ENCODE results near the gene SNRPD3.
A peak's percentile ranks its signal among the peaks of the same experiment; 100 is the strongest.

The SNRPD3 gene

GRCh38 chr22:24512043-24512442, 43.8 kb upstream of the SNRPD3 start:
- H3K9me3 ChIP-seq (ENCODE audit: insufficient read depth, low read depth, low read length), result no peaks in the 10 kb centered on the region
- H2AK5ac ChIP-seq (ENCODE audit: low read length), result no peak overlapping the region
- H2BK5ac ChIP-seq (ENCODE audit: low read depth, low read length, poor library complexity), result no peak overlapping the region
- H2BK120ac ChIP-seq (ENCODE audit: insufficient read depth, low read length, poor library complexity), result no peak overlapping the region
- H3K27ac ChIP-seq (ENCODE audit: low read depth, low read length), result no peak overlapping the region
- no peak overlapping the region for H4K8ac ChIP-seq (ENCODE audit: low read depth, low read length)
- H2AFZ ChIP-seq (ENCODE audit: insufficient read depth, low read length, poor library complexity), result no peak overlapping the region
- no peaks in the 10 kb centered on the region for H3K4me1 ChIP-seq (ENCODE audit: control insufficient read depth in 1 of 2, insufficient read depth in 2 of 2, low read length in 2 of 2)
- no peaks in the 10 kb centered on the region for H3K79me2 ChIP-seq (ENCODE audit: control insufficient read depth, insufficient read depth, low read length, poor library complexity)
- no peak overlapping the region for H3K23ac ChIP-seq (ENCODE audit: low read length)
- H3K27me3 ChIP-seq (ENCODE audit: insufficient read depth, low read length), result no peaks in the 10 kb centered on the region
- peak in 1 of 2 donors; percentile 24 for DNase-seq
- no peak overlapping the region for H3K4me2 ChIP-seq (ENCODE audit: low read length)
- H2BK12ac ChIP-seq (ENCODE audit: low read length), result no peak overlapping the region
- H3K4ac ChIP-seq (ENCODE audit: low read depth, low read length), result no peak overlapping the region
- no peak overlapping the region for H4K12ac ChIP-seq (ENCODE audit: low read depth, low read length)
- no peak overlapping the region for H3K9ac ChIP-seq (ENCODE audit: low read length)
- no peak overlapping the region for H3K14ac ChIP-seq (ENCODE audit: low read length)
- no peaks in the 10 kb centered on the region for H3K79me1 ChIP-seq (ENCODE audit: low read length)
- H3K18ac ChIP-seq (ENCODE audit: low read length), result no peak overlapping the region
- no peaks in the 10 kb centered on the region for H3K36me3 ChIP-seq (ENCODE audit: control insufficient read depth in 1 of 2, insufficient read depth in 2 of 2, low read length in 2 of 2)
- no peak overlapping the region for H3K4me3 ChIP-seq (ENCODE audit: low read depth, low read length)
- H4K91ac ChIP-seq (ENCODE audit: low read depth, low read length), result no peak overlapping the region
- no CpG with 5 or more reads among the region's 3 CpGs for WGBS (ENCODE audit: extremely low coverage, insufficient coverage, insufficient read length)

GRCh38 chr22:24513378-24514240, 42.2 kb upstream of the SNRPD3 start:
- H3K9me3 ChIP-seq (ENCODE audit: insufficient read depth, low read depth, low read length), result no peaks in the 10 kb centered on the region
- no peak overlapping the region for H3K4me3 ChIP-seq (ENCODE audit: low read depth, low read length)
- no peak overlapping the region for H2AFZ ChIP-seq (ENCODE audit: insufficient read depth, low read length, poor library complexity)
- H2BK120ac ChIP-seq (ENCODE audit: insufficient read depth, low read length, poor library complexity), result no peak overlapping the region
- H3K27me3 ChIP-seq (ENCODE audit: insufficient read depth, low read length), result no peaks in the 10 kb centered on the region
- H3K4me2 ChIP-seq (ENCODE audit: low read length), result no peak overlapping the region
- no peaks in the 10 kb centered on the region for H3K79me1 ChIP-seq (ENCODE audit: low read length)
- no peaks in the 10 kb centered on the region for H3K36me3 ChIP-seq (ENCODE audit: control insufficient read depth in 1 of 2, insufficient read depth in 2 of 2, low read length in 2 of 2)
- no peak overlapping the region for H2AK5ac ChIP-seq (ENCODE audit: low read length)
- DNase-seq, result no peak
- no peak overlapping the region for H3K9ac ChIP-seq (ENCODE audit: low read length)
- H3K4ac ChIP-seq (ENCODE audit: low read depth, low read length), result no peak overlapping the region
- H3K79me2 ChIP-seq (ENCODE audit: control insufficient read depth, insufficient read depth, low read length, poor library complexity), result no peaks in the 10 kb centered on the region
- no peak overlapping the region for H2BK12ac ChIP-seq (ENCODE audit: low read length)
- H4K8ac ChIP-seq (ENCODE audit: low read depth, low read length), result no peak overlapping the region
- H3K18ac ChIP-seq (ENCODE audit: low read length), result no peak overlapping the region
- no peak overlapping the region for H3K27ac ChIP-seq (ENCODE audit: low read depth, low read length)
- no peak overlapping the region for H3K23ac ChIP-seq (ENCODE audit: low read length)
- no peaks in the 10 kb centered on the region for H3K4me1 ChIP-seq (ENCODE audit: control insufficient read depth in 1 of 2, insufficient read depth in 2 of 2, low read length in 2 of 2)
- no peak overlapping the region for H4K12ac ChIP-seq (ENCODE audit: low read depth, low read length)
- no CpG with 5 or more reads among the region's 9 CpGs for WGBS (ENCODE audit: extremely low coverage, insufficient coverage, insufficient read length)
- H3K14ac ChIP-seq (ENCODE audit: low read length), result no peak overlapping the region
- no peak overlapping the region for H4K91ac ChIP-seq (ENCODE audit: low read depth, low read length)
- H2BK5ac ChIP-seq (ENCODE audit: low read depth, low read length, poor library complexity), result no peak overlapping the region

GRCh38 chr22:24514241-24515026, 41.4 kb upstream of the SNRPD3 start:
- Histone ChIP-seq H3K4me1 (ENCODE audit: control insufficient read depth in 1 of 2, insufficient read depth in 2 of 2, low read length in 2 of 2) (no peaks in the 10 kb centered on the region), H2BK5ac (ENCODE audit: low read depth, low read length, poor library complexity) (no peak overlapping the region), H3K9ac (ENCODE audit: low read length) (no peak overlapping the region), H3K9me3 (ENCODE audit: insufficient read depth, low read depth, low read length) (no peaks in the 10 kb centered on the region), H2BK120ac (ENCODE audit: insufficient read depth, low read length, poor library complexity) (no peak overlapping the region), H3K18ac (ENCODE audit: low read length) (no peak overlapping the region), H3K27ac (ENCODE audit: low read depth, low read length) (no peak overlapping the region), H3K23ac (ENCODE audit: low read length) (no peak overlapping the region), H3K4me3 (ENCODE audit: low read depth, low read length) (no peak overlapping the region), H4K8ac (ENCODE audit: low read depth, low read length) (no peak overlapping the region), H3K14ac (ENCODE audit: low read length) (no peak overlapping the region), H2AK5ac (ENCODE audit: low read length) (no peak overlapping the region), H4K12ac (ENCODE audit: low read depth, low read length) (no peak overlapping the region), H3K4me2 (ENCODE audit: low read length) (no peak overlapping the region), H3K79me2 (ENCODE audit: control insufficient read depth, insufficient read depth, low read length, poor library complexity) (no peaks in the 10 kb centered on the region), H4K91ac (ENCODE audit: low read depth, low read length) (no peak overlapping the region), H2AFZ (ENCODE audit: insufficient read depth, low read length, poor library complexity) (no peak overlapping the region), H2BK12ac (ENCODE audit: low read length) (no peak overlapping the region), H3K79me1 (ENCODE audit: low read length) (no peaks in the 10 kb centered on the region), H3K36me3 (ENCODE audit: control insufficient read depth in 1 of 2, insufficient read depth in 2 of 2, low read length in 2 of 2) (no peaks in the 10 kb centered on the region), H3K4ac (ENCODE audit: low read depth, low read length) (no peak overlapping the region), H3K27me3 (ENCODE audit: insufficient read depth, low read length) (no peaks in the 10 kb centered on the region)
- WGBS (ENCODE audit: extremely low coverage, insufficient coverage, insufficient read length), result no CpG with 5 or more reads among the region's 14 CpGs
- DNase-seq, result no peak

GRCh38 chr22:24515027-24515338, 40.8 kb upstream of the SNRPD3 start:
- H4K12ac ChIP-seq (ENCODE audit: low read depth, low read length), result no peak overlapping the region
- H3K27me3 ChIP-seq (ENCODE audit: insufficient read depth, low read length), result no peaks in the 10 kb centered on the region
- no peak overlapping the region for H3K18ac ChIP-seq (ENCODE audit: low read length)
- no peak overlapping the region for H3K14ac ChIP-seq (ENCODE audit: low read length)
- H3K4me1 ChIP-seq (ENCODE audit: control insufficient read depth in 1 of 2, insufficient read depth in 2 of 2, low read length in 2 of 2), result no peaks in the 10 kb centered on the region
- H2AFZ ChIP-seq (ENCODE audit: insufficient read depth, low read length, poor library complexity), result no peak overlapping the region
- no peaks in the 10 kb centered on the region for H3K9me3 ChIP-seq (ENCODE audit: insufficient read depth, low read depth, low read length)
- no peak overlapping the region for H2BK12ac ChIP-seq (ENCODE audit: low read length)
- no peak overlapping the region for H3K9ac ChIP-seq (ENCODE audit: low read length)
- H3K79me1 ChIP-seq (ENCODE audit: low read length), result no peaks in the 10 kb centered on the region
- no peak overlapping the region for H4K8ac ChIP-seq (ENCODE audit: low read depth, low read length)
- no peak overlapping the region for H3K23ac ChIP-seq (ENCODE audit: low read length)
- H2BK120ac ChIP-seq (ENCODE audit: insufficient read depth, low read length, poor library complexity), result no peak overlapping the region
- H3K36me3 ChIP-seq (ENCODE audit: control insufficient read depth in 1 of 2, insufficient read depth in 2 of 2, low read length in 2 of 2), result no peaks in the 10 kb centered on the region
- WGBS (ENCODE audit: extremely low coverage, insufficient coverage, insufficient read length), result no CpG with 5 or more reads among the region's 8 CpGs
- no peak overlapping the region for H3K4me2 ChIP-seq (ENCODE audit: low read length)
- no peak overlapping the region for H3K4ac ChIP-seq (ENCODE audit: low read depth, low read length)
- H4K91ac ChIP-seq (ENCODE audit: low read depth, low read length), result no peak overlapping the region
- no peak overlapping the region for H2AK5ac ChIP-seq (ENCODE audit: low read length)
- H3K79me2 ChIP-seq (ENCODE audit: control insufficient read depth, insufficient read depth, low read length, poor library complexity), result no peaks in the 10 kb centered on the region
- no peak for DNase-seq
- H3K4me3 ChIP-seq (ENCODE audit: low read depth, low read length), result no peak overlapping the region
- H2BK5ac ChIP-seq (ENCODE audit: low read depth, low read length, poor library complexity), result no peak overlapping the region
- H3K27ac ChIP-seq (ENCODE audit: low read depth, low read length), result no peak overlapping the region
